Fibroblast of skin of left quadriceps (primary cell): Measurements from ENCODE around the gene MYO5A.
"Not testable (repeated sequence)": the region's sequence is repeated elsewhere in the genome, so short reads cannot be mapped to it uniquely, and the experiment has no call there.

Experiments
- DNase-seq, 2 experiments: peaks; one replicate each; pipeline ENCODE4 v3.0.0-alpha.2; 2013; ENCODE audit warnings: low read depth in 2 of 2

MYO5A gene

DNA sequence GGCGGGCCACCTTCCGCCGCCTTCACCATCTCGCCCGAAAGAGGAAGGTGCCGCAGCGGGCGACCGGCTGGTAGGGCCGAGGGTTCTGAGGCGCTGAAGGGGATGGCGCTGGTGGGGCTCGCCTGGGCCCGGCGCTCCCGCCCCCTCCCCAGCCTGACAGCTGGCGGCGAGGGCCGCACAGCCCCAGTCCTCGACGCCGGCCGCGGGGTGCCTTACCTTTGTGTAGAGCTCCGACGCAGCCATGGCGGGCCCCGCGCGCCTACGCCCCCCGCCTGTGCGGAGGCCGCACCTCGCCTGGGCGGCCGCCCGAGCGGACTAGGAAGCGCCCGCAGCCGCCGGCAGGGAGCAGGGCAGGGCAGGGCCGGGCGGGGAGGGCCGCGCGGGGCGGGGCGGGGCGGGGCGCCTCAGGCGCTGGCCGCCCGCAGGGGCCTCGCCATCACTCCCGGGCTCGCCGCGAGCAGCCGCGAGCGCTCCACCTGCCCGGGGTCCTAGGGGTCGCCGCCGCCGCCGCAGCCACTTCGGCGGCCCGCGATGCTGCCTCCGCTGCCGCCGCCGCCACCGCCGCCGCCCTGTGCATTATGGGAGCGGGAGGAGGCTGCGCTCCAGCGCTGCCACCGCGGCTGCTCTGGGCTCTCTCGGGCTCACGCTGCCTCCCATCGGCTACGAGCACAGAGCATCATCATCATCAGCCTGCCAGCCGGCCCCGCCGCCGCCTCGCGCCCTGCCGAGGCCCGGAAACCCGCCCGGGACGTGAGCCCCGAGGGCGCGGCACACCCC lies at the start of gene MYO5A:
MYO5A (minus strand) TSS at position 317 of the 777 bp plus-strand sequence; CDS start at position 243, 74 bp downstream.
- DNase-seq = peak; percentile 36 to 42

DNA sequence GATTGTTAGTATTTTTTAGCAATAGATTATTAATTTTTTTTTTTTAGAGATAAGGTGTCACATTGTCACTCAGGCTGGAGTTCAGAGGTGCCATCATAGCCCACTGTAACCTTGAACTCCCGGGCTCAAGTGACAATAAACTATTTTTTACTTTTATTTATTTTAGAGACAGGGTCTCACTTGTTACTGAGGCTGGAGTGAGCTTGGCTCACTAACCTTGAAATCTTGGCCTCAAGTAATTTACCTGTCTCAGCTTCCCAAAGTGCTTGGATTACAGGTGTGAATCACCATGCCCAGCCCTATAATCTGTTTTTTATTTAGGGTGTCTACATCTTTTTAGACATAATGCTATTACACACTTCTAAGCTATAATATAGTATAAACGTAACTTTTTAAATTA lies 48.0 kb upstream of the MYO5A start:
- DNase-seq = no peak

DNA sequence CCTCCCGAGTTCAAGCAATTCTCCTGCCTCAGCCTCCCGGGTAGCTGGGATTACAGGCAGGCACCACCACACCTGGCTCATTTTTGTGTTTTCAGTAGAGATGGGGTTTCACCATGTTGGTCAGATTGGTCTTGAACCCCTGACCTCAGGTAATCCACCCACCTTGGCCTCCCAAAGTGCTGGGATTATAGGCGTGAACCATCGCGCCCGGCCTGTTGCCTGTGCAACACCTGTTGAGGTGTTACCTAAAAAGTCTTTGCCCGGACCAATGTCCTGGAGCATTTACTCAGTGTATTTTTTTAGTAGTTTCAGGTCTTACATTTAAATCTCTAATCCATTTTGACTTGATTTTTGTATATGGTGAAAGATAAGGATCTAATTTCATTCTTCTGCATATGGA lies 46.9 kb upstream of the MYO5A start:
- not testable (repeated sequence) for DNase-seq

DNA sequence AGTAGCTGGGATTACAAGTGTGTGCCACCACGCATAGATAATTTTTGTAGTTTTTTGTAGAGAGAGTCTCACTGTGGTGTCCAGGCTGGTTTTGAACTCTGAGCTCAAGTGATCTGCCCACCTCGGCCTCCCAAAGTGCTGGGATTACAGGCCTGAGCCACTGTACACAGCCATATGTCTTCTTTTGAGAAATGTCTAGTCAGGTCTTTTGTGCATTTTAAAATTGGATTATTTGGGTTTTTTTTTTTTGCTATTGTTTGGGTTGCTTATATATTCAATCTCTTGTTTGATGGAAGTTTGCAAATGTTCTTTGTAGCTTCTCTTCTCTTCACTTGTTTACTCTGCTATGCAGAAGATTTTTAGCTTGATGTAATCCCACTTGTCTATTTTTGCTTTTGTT lies 46.4 kb upstream of the MYO5A start:
- no peak for DNase-seq

DNA sequence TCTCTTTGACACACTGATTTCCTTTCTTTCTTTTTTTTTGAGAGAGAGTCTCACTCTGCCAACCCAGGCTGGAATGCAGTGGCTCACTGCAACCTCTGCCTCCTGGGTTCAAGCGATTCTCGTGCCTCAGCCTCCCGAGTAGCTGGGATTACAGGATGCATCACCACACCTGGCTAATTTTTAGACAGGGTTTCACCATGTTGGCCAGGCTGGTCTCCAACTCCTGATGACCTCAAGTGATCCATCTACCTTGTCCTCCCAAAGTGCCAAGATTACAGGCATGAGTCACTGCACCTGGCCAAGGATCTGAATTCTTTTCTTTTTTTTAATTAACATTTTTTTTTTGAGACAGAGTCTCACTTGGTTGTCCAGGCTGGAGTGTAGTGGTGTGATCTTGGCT lies 45.9 kb upstream of the MYO5A start:
- not testable (repeated sequence) for DNase-seq

DNA sequence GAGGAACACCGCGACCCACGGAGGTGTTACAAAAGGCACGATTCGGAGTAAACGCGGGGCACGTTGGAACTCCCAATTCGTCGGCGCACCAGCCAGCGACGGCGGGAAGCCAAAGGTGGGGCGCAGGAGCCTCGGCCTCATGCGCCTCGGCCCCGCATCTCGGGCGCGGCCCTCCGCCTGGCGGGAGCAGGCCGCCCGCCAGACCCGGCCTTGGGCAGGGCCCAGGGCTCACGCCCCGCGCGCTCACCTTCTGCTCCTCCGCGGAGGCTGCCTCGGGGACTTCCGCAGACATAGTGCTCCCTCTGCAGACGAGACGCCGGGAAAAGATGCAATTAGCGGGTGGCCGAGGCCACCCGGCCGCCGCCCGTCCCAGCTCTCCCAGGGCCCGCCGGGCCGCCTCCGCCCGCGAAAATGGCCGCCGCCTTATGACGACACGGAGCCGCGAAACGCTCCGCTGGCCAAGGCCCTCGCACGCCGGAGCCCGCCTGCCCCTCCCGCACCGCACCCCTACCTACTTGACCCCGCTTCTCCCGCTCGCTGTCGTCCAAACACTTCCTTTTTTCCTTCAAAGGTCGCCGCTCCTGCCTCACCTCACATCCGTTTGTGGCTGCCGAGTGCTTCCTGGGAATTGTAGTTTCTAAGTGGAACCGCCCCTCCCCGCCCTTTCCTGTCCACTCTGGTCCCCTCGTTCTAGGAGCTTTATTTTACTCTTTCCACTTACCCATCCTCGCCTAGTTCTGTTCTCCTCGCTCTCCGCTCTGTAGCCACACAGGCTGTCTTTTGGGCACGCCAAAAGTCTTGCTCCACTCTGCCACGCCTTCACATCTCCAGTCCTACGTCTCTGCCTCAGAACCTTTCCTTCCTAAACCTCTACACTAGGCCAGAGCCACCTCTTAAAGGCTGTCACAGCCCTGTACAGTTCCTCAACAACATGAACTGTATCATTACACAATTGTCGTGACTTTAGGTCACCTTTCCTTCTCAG lies 40.2 kb upstream of the MYO5A start, which contains the start of gene ARPP19:
ARPP19 (minus strand) TSS at position 430 of the 985 bp plus-strand sequence; CDS start at position 292, 138 bp downstream.
- DNase-seq = peak; percentile 68 to 70

DNA sequence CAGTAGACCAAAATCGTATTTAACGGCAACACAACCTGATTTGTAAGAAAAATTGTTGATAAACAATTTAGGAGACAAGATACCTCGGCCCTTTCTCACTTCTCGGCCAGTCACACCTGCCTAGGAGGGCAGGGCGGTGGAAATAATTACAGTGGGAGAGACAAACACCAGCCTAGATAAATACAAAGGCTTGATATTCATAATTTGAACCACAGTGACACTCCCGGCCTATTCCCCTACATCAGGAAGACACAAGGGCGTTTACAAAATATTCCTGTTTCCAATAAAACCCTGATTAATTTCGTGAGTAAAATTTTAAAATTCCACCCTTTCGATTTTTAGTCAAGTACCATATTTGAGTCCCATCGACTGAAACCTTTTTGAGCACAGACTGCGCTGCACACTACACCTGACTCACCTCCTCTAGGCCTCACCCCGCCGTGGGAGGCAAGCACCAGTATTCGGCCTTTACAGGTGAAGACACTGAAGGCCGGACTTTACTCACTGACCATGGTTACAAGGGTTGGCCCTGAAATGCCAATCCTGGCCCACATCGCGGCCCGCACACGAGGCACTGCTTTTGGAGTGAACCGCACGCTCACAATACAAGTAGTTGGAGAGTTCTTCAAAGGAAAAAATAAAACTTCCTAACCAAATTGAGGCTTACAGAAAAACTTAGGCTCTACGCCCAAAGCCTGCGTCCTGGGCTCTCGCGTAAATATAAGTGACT lies 39.4 kb upstream of the MYO5A start:
- DNase-seq = no peak

DNA sequence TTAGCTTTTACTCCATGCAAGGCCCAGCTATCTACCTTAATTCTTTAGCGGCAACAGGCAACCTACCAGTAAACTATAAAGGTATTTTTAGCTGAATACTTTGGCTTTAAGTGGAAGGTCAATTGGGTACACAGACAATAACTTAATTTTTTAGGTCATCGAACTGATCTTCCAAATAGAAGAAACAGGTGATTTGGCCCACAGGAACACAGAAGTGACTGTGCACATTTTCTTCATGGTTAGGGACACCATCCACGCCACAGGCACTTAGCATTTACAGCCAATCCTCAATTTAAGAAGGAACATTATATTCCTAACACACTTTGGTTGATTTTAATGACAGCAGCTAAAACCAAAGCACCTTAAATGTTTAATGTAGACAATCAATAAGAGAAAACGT lies 38.2 kb upstream of the MYO5A start:
- DNase-seq = no peak

DNA sequence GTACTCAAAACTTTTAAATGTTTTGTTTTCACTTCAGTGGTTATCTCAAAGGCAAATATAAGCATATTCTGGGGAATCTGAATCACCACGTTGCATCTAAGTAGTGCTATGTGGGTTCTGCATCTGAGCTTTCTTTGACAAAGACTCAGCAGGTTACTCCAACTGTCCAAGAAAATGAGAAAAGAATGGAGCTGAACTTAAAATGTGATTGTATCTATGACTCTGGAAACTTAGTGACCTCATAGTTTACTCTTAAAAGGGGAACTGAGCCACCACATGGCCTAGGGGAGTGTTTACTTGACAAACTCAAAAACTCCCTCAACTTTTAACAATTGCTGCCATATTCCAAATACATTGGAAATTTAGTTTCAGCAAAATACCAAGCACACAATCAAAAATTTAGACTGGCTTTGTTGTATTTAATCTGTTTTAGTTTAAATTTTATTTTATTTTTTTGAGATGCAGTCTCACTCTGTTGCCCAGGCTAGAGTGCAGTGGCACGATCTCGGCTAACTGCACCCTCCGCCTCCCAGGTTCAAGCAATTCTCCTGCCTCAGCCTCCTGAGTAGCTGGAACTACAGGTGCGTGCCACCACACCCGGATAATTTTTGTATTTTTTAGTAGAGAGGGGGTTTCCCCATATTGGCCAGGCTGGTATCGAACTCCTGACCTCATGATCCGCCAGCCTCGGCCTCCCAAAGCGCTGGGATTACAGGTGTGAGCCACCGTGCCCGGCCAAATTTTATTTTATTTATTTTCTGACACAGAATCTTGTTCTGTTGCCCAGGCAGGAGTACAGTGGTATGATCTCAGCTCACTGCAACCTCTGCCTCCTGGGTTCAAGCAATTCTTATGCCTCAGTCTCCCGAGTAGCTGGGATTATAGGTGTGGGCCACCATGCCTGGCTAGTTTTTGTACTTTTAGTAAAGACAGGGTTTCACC lies 37.0 kb upstream of the MYO5A start:
- not testable (repeated sequence) for DNase-seq

DNA sequence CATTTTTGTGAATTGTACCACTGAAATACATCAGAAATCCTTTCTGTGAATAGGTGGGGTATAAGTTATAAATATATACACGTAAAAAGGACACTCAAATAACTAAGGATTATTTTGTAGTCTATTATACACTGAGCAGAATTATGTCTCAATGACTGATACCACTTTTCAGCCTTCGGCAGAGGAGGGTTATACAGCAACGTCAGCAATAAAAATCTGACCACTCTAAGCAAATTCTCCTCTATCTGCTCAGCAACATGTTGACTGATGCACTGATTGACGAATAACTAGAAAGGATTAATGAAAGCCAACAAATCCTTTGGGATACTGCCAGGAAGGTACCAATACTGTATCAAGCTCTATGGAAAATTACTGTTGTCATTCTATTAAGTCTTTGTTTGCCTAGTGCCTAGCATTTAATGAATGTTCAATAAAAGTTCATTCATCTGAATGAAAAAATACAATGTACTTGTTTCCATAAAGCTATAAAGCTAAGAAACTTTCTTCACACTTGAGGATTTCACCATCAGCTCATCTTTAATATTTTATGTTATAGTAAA lies 34.9 kb upstream of the MYO5A start:
- DNase-seq = no peak

DNA sequence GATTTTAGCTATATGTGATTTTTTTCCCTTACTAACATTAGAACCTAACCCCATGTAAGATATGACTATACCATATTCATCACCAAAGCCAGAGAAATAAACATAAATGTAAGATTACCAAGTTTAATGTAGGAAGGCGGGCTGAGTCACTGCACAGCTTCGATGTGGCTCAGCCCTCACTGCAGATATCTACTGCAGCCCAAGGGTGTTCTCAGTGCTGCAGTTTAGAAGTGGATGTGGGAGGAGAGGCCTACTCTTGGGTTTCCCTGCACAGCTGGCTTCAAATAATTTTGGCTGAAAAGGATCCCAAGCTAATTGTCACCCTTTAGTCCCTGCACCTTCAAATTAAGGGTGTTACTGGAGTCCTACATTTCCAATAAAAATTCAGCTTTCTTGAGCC lies 30.9 kb upstream of the MYO5A start:
- DNase-seq = no peak

DNA sequence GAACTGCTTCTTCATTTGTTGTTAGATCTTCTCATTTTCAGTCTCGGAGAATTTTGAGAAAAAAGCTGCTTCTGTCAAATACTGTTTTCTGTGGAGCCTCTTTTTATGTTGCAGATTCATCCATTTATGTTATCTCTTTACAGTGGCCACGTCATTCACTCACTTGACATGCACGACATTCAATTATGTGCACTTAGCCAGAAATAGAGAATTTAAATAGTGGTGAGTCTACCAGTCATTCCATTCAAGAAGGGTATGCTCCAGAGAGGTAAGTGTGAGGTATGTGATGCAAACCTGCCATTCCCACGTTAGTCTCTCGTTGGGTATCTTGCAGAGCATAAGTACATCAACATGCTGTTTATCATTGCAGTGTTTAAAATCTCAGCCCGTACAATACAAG lies 30.3 kb upstream of the MYO5A start:
- no peak for DNase-seq

DNA sequence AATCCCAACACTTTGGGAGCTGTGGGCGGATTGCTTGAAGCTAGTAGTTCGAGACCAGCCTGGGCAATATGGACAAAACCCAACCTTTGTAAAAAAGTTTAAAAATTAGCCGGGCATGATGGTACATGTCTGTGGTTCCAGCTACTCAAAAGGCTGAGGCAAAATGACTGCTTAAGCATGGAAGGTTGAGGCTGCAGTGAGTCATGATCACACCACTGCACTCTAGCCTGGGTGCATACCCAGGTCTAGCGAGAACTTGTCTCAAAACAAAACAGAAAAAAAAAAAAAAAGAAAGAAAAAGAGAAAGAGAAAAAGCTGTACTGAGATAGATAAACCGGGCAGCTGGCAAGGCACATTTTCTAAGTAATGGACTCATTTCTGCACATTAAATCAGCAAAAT lies 29.5 kb upstream of the MYO5A start:
- DNase-seq = no peak

DNA sequence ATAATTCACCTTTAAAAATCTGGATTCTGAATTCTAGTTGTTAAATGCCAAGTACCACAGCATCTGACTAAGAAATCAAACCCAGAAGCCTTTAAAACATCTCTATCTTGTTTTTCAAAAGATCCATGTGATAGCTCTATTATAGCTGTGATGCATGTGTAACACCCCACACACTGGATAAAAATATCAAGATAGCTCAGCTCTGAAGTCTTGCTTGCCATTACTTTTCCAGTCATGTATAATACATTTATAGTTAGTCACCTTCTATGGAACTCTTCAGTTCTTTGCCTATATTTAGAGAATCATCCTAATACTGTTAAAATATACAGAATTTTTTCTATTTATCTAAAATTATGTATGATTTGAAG lies 28.6 kb upstream of the MYO5A start:
- no peak for DNase-seq

DNA sequence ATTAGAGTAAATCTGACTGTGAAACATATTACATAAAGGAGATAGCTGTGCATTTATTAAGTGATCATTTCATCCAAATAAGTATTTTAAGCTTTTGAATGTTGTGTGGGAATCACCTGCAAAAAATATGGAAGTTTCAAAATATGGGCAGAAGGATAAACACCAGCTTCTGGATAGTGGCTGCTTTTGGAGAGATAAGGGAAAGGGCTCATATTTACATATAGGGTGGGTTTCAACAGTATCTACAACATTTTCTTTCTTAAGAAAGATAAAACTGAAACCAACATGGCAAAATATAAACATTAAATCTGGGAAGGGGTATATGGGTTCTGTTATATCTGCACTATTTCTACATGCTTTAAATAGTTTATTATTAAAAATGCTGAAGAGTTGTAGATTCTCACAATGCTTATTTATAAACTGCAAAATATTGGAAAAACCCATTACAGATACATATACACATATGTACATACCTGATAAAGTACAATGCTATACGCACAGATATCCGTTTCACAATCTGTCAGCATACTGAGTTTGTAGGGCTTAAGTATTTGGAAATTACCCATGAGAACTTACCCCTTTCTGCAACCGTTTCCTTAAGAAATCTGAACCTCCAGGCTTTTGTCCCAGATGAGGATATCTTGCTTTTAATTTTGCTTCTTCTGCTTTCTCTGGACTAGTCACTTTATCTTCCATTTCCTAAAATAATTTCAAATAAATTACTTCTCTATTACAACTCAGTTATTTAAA lies 28.0 kb upstream of the MYO5A start:
- DNase-seq = no peak

DNA sequence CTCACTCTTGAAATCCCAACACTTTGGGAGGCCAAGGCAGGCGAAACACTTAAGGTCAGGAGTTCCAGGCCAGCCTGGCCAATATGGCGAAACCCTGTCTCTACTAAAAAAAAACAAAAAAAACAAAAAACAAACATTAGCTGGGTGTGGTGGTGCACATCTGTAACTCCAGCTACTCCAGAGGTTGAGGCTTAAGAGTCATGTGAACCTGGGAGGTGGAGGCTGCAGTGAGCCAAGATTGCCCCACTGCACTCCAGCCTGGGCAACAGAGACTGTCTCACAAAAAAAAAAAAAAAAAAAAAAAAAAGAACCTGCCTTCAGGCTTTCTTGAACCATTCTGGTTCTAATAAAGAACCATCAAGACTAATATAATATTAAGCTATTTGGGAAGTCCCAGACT lies 23.6 kb upstream of the MYO5A start:
- no peak for DNase-seq

DNA sequence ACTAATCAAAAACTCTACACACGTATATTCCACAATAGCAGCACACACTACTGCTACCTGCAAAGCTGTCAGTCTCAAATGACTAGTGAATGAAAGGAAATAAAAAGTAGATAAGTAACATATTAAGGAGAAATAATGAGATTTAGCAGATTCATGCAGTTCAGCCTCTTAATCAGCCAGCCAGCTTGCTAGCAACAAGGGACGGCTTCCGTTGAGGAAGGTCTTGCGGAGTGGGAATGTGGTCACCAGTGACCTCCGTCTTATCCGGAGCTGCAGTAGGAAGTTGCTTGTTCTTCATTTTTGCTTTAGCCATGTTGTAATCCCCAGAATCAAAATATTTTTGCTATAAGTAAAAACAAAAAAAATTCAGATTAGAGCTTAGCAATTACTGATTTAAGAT lies 23.1 kb upstream of the MYO5A start:
- no peak for DNase-seq

DNA sequence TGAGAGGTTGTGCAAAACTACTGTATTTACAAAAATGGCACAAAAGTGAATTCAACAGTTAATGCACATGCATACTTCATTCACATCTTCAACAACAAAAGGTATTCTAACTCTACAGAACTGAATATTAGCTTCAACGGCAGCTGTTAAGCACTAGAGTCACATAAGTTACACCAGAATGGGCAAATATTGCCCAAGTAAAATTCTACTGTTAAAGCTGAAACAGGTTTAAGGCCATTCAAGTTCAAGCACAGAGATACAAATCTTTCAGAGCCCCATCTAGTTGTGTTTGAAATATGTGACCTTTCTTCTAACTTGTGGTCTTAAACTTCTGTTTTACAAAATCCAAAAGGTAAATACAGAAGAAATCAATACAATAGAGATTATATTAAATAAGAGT lies 22.5 kb upstream of the MYO5A start:
- DNase-seq = not testable (repeated sequence)

DNA sequence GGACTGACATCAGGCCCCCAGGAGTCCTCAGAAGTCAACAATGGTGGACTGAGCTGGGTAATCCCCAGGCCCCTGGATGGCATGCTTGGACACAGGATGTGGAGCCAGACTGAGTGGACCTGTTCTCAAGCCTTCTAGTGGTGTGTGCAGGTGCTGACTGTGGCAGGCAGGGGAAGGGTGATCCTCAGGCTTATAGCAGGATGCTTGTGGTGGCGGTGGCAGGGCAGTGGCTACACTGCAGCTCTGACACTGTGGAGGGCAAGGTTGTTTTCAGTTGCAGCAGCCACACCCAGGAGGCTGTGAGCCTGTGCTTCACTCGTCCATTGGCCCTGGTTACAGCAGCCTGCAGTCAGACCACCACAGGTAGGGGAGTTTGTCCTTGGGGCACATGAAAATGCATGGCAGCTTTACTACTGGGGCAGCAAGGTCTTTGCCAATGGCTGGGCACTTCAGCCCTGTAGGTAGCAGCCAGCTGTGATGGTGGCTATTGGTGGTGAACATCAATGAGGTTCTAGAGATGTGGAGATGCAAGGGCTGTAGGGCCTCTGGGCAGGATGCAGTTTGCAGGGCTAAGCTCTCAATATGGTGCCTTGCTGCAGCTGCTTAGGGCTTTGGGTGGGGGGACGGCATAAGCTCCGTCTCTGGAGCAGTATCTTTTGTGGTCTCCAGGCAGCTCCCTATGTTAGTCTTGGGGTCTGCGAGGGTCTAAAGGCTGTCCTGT lies 17.5 kb upstream of the MYO5A start:
- no peak for DNase-seq
